ENCODE data around the gene UNC80. TPM values are rescaled to one million over a fixed set of nuclear protein-coding genes. Genes with fewer than 3 reads are reported as not detected.
"Not testable (repeated sequence)": the region's sequence is repeated elsewhere in the genome, so short reads cannot be mapped to it uniquely, and the experiment has no call there.

The UNC80 gene
- polyA plus RNA-seq, 3 donors = under 0.01 TPM; not detected in 2

GRCh38 chr2:209790066-209790728 lies 18.6 kb downstream of the UNC80 start:
- H3K4me2 ChIP-seq (replicated peaks; ENCODE audit: extremely low read depth, low read length, poor library complexity, severe bottlenecking) = peak overlapping the region; percentile 46
- no peak overlapping the region for H3K27ac ChIP-seq (ENCODE audit: low read depth in 1 of 2, low read length in 2 of 2)
- H2AFZ ChIP-seq (ENCODE audit: insufficient read depth, low read depth, low read length, poor library complexity, severe bottlenecking) = peak overlapping the region; percentile 37
- Mint-ChIP-seq H3K36me3 (no peaks in the 10 kb centered on the region), H3K9me3 (peaks cover 0 to 2% (median 0%) of the 10 kb centered on the region in 7 donors), H3K4me3 (peak overlapping the region in 1 of 2 donors; percentile 74), H3K27me3 (ENCODE audit: low read depth in 3 of 3) (peaks cover 0 to 1% (median 1%) of the 10 kb centered on the region in 3 donors), H3K4me1 (peaks cover 6% of the 10 kb centered on the region), H3K27ac (no peak overlapping the region)
- no peaks in the 10 kb centered on the region for H4K20me1 ChIP-seq (ENCODE audit: insufficient read depth, low read length)
- no CpG with 5 or more reads among the region's 6 CpGs for WGBS (ENCODE audit: insufficient coverage)
- DNase-seq = no peak
- H3K9me3 ChIP-seq (replicated peaks in 1 of 2; ENCODE audit: control insufficient read depth in 1 of 2, insufficient read depth in 1 of 2, low read length in 2 of 2) = no peaks in the 10 kb centered on the region
- no peaks in the 10 kb centered on the region for H3K36me3 ChIP-seq (replicated peaks in 1 of 2; ENCODE audit: control insufficient read depth in 1 of 2, insufficient read depth in 2 of 2, low read length in 2 of 2)
- H3K79me2 ChIP-seq (ENCODE audit: insufficient read depth, low read length) = no peaks in the 10 kb centered on the region
- no peaks in the 10 kb centered on the region for H3K27me3 ChIP-seq (ENCODE audit: control insufficient read depth in 2 of 2, insufficient read depth in 2 of 2, low read length in 2 of 2)
- H3K4me1 ChIP-seq (ENCODE audit: control insufficient read depth in 1 of 2, insufficient read depth in 2 of 2, low read length in 2 of 2) = no peaks in the 10 kb centered on the region
- peak overlapping the region in 2 of 3 experiments; percentile 20 to 45 for H3K4me3 ChIP-seq (replicated peaks in 1 of 3; ENCODE audit: low read depth in 2 of 3, low read length in 3 of 3)
- intact Hi-C loops (cut with micrococcal nuclease) = no loop called here
- no peak for TF ChIP-seq CTCF (IDR thresholded peaks at IDR 0.05)
- H3K9ac ChIP-seq (ENCODE audit: insufficient read depth, low read length, poor library complexity, severe bottlenecking) = peak overlapping the region; percentile 22

- no peak overlapping the region for H3K4me3 ChIP-seq (replicated peaks in 1 of 3; ENCODE audit: low read depth in 2 of 3, low read length in 3 of 3)
- no peaks in the 10 kb centered on the region for H4K20me1 ChIP-seq (ENCODE audit: insufficient read depth, low read length)
- TF ChIP-seq CTCF (IDR thresholded peaks at IDR 0.05) = no peak
- H3K9ac ChIP-seq (ENCODE audit: insufficient read depth, low read length, poor library complexity, severe bottlenecking) = no peak overlapping the region
- no peak overlapping the region for H3K27ac Mint-ChIP-seq
- H3K4me1 Mint-ChIP-seq = peaks cover 6% of the 10 kb centered on the region
- no peak overlapping the region for H3K4me3 Mint-ChIP-seq
- no peaks in the 10 kb centered on the region for H3K36me3 ChIP-seq (replicated peaks in 1 of 2; ENCODE audit: control insufficient read depth in 1 of 2, insufficient read depth in 2 of 2, low read length in 2 of 2)
- DNase-seq = no peak
- intact Hi-C loops (cut with micrococcal nuclease) = no loop called here
- no peaks in the 10 kb centered on the region for H3K36me3 Mint-ChIP-seq
- WGBS (ENCODE audit: insufficient coverage) = 91% methylated on average over 3 of the region's 3 CpGs
- H3K27me3 ChIP-seq (ENCODE audit: control insufficient read depth in 2 of 2, insufficient read depth in 2 of 2, low read length in 2 of 2) = no peaks in the 10 kb centered on the region
- no peaks in the 10 kb centered on the region for H3K9me3 ChIP-seq (replicated peaks in 1 of 2; ENCODE audit: control insufficient read depth in 1 of 2, insufficient read depth in 1 of 2, low read length in 2 of 2)
- H3K79me2 ChIP-seq (ENCODE audit: insufficient read depth, low read length) = no peaks in the 10 kb centered on the region
- H3K27ac ChIP-seq (ENCODE audit: low read depth in 1 of 2, low read length in 2 of 2) = no peak overlapping the region
- no peaks in the 10 kb centered on the region for H3K4me1 ChIP-seq (ENCODE audit: control insufficient read depth in 1 of 2, insufficient read depth in 2 of 2, low read length in 2 of 2)
- H3K27me3 Mint-ChIP-seq (ENCODE audit: low read depth in 3 of 3) = no peaks in the 10 kb centered on the region
- H3K4me2 ChIP-seq (replicated peaks; ENCODE audit: extremely low read depth, low read length, poor library complexity, severe bottlenecking) = no peak overlapping the region
- H2AFZ ChIP-seq (ENCODE audit: insufficient read depth, low read depth, low read length, poor library complexity, severe bottlenecking) = no peak overlapping the region
- peaks cover 0 to 2% (median 0%) of the 10 kb centered on the region in 7 donors for H3K9me3 Mint-ChIP-seq
Measured at GRCh38 chr2:209791151-209791550, 19.5 kb downstream of the UNC80 start.

- H3K27me3 Mint-ChIP-seq (ENCODE audit: low read depth in 3 of 3); intact Hi-C loops (cut with micrococcal nuclease); H3K36me3 ChIP-seq (replicated peaks in 1 of 2; ENCODE audit: control insufficient read depth in 1 of 2, insufficient read depth in 2 of 2, low read length in 2 of 2); H3K9me3 Mint-ChIP-seq; H3K9me3 ChIP-seq (replicated peaks in 1 of 2; ENCODE audit: control insufficient read depth in 1 of 2, insufficient read depth in 1 of 2, low read length in 2 of 2); H3K4me2 ChIP-seq (replicated peaks; ENCODE audit: extremely low read depth, low read length, poor library complexity, severe bottlenecking); H3K27me3 ChIP-seq (ENCODE audit: control insufficient read depth in 2 of 2, insufficient read depth in 2 of 2, low read length in 2 of 2); DNase-seq; H3K4me1 ChIP-seq (ENCODE audit: control insufficient read depth in 1 of 2, insufficient read depth in 2 of 2, low read length in 2 of 2); H3K79me2 ChIP-seq (ENCODE audit: insufficient read depth, low read length); H3K9ac ChIP-seq (ENCODE audit: insufficient read depth, low read length, poor library complexity, severe bottlenecking); H3K27ac ChIP-seq (ENCODE audit: low read depth in 1 of 2, low read length in 2 of 2); H2AFZ ChIP-seq (ENCODE audit: insufficient read depth, low read depth, low read length, poor library complexity, severe bottlenecking); H4K20me1 ChIP-seq (ENCODE audit: insufficient read depth, low read length); H3K27ac Mint-ChIP-seq; H3K4me3 ChIP-seq (replicated peaks in 1 of 3; ENCODE audit: low read depth in 2 of 3, low read length in 3 of 3); H3K36me3 Mint-ChIP-seq; H3K4me1 Mint-ChIP-seq; H3K4me3 Mint-ChIP-seq: not testable (repeated sequence)
- WGBS (ENCODE audit: insufficient coverage) = 87% methylated on average over 4 of the region's 4 CpGs
Measured at GRCh38 chr2:209795425-209795824, 23.8 kb downstream of the UNC80 start.
